HFF-Myc (cell line): ENCODE data around the gene EHD4.
A peak's percentile ranks its signal among the peaks of the same experiment; 100 is the strongest.

ENCODE experiments used
- DNase-seq: peaks from one replicate; pipeline ENCODE4 v3.0.0-alpha.2; 2011; ENCODE audit warnings: low read depth; ENCODE audit errors: extremely low read depth
- H3K4me3 ChIP-seq: replicated peaks from 2 replicates; pipeline ENCODE4 v1.5.1; 2011; ENCODE audit warnings: low read depth, mild to moderate bottlenecking, control low read depth, low read length
- TF ChIP-seq, protein P1 (sequence below): IDR thresholded peaks from 2 replicates; pipeline ENCODE4 v1.5.1; 2012; ENCODE audit warnings: mild to moderate bottlenecking, low read depth, low read length, control low read depth; ENCODE audit errors: missing control alignments

Gene EHD4

DNA sequence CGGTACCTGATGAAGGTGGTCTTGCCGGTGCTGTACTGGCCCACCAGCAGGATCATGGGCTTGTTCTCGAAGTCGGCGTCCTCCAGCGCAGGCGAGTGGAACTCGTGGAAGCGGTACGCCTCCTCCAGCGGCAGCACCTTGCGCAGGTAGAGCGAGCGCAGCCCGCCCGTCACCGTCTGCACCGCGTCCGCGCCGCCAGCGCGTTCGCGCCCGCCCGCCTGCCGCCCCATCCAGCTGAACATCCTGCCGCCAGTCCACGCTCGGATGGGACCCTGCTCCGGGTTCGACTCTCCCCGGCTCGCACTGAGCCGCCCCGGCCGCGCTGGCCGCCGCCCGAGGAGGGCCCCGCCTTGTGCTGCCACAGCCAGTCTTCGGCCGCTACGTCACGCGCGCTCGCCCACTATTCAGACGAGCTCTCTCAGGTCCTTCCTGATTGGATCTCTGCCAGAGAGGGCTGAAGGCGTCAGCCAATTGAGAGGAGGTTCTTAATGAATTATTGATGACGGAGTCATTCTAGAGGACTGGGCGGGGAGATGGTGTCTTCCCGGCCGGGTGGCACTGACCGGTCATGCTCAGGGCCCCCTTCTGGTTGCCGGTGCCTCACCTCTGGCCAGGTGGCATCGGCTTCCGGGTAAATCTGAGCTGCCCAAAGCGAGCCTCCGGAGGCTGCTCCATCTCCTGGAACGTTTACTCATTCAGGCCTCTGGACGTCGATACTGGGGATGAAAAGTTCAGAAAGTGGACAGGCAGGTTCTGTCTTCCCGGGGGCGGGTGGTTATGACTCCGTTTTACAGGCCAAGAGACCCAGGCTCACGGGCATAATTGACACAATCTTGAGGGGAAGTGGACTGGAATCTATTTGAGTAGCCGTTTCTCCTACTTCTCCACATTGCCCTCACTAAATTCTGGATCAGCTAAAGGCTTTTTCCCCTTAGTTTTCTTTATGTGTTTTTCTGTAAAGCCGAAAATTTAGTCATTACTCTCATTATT, at the start of gene EHD4:
EHD4 (minus strand) TSS at position 305 of the 990 bp plus-strand sequence; CDS start at position 242, 63 bp downstream.
- TF ChIP-seq, protein P1, sequence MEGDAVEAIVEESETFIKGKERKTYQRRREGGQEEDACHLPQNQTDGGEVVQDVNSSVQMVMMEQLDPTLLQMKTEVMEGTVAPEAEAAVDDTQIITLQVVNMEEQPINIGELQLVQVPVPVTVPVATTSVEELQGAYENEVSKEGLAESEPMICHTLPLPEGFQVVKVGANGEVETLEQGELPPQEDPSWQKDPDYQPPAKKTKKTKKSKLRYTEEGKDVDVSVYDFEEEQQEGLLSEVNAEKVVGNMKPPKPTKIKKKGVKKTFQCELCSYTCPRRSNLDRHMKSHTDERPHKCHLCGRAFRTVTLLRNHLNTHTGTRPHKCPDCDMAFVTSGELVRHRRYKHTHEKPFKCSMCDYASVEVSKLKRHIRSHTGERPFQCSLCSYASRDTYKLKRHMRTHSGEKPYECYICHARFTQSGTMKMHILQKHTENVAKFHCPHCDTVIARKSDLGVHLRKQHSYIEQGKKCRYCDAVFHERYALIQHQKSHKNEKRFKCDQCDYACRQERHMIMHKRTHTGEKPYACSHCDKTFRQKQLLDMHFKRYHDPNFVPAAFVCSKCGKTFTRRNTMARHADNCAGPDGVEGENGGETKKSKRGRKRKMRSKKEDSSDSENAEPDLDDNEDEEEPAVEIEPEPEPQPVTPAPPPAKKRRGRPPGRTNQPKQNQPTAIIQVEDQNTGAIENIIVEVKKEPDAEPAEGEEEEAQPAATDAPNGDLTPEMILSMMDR: peak; percentile 35
- peak within 1 kb of the TSS; percentile 77 for H3K4me3 ChIP-seq
- DNase-seq: peak; percentile 98

GRCh38 chr15:42021593-42021992, 49.2 kb upstream of the EHD4 start:
- no peak for DNase-seq
- H3K4me3 ChIP-seq: no peak overlapping the region
- TF ChIP-seq, protein P1: no peak

GRCh38 chr15:42020713-42021273, 48.4 kb upstream of the EHD4 start, which contains the start of gene PLA2G4E:
TSS of gene PLA2G4E (minus strand) at chr15:42021042. CDS start at chr15:42021030, 12 bp downstream.
- no peak within 1 kb of the TSS for H3K4me3 ChIP-seq
- TF ChIP-seq, protein P1: no peak
- no peak for DNase-seq

GRCh38 chr15:42018306-42019224, 46.2 kb upstream of the EHD4 start:
- H3K4me3 ChIP-seq: no peak overlapping the region
- TF ChIP-seq, protein P1: no peak
- no peak for DNase-seq

- H3K4me3 ChIP-seq: no peak overlapping the region
- no peak for DNase-seq
- TF ChIP-seq, protein P1: no peak
Measured at GRCh38 chr15:42016971-42017370, 44.6 kb upstream of the EHD4 start.

- no peak overlapping the region for H3K4me3 ChIP-seq
- TF ChIP-seq, protein P1: no peak
- DNase-seq: no peak
Measured at GRCh38 chr15:42014406-42014805, 42.0 kb upstream of the EHD4 start.
